Amniotic stem cell (primary cell): Measurements from ENCODE around the gene PCSK5.
"Not testable (repeated sequence)": the region's sequence is repeated elsewhere in the genome, so short reads cannot be mapped to it uniquely, and the experiment has no call there.

Source experiments
- DNase-seq: peaks from one replicate; lab custom pipeline; 2025; lab: John Stamatoyannopoulos, UW

The PCSK5 gene

GRCh38 chr9:75963321-75963720 is 72.8 kb downstream of the PCSK5 start:
- DNase-seq, result not testable (repeated sequence)

GRCh38 chr9:75964427-75964826 is 74.0 kb downstream of the PCSK5 start:
- no peak for DNase-seq

- DNase-seq, result no peak
Measured at GRCh38 chr9:75965231-75965630, 74.8 kb downstream of the PCSK5 start.

- no peak for DNase-seq
Measured at GRCh38 chr9:75967556-75967955, 77.1 kb downstream of the PCSK5 start.

GRCh38 chr9:75974016-75974766 is 83.7 kb downstream of the PCSK5 start:
- no peak for DNase-seq

GRCh38 chr9:75975071-75975470 is 84.6 kb downstream of the PCSK5 start:
- DNase-seq, result no peak

GRCh38 chr9:75976549-75976948 is 86.1 kb downstream of the PCSK5 start:
- DNase-seq, result no peak

GRCh38 chr9:75979362-75979761 is 88.9 kb downstream of the PCSK5 start:
- DNase-seq, result no peak

- no peak for DNase-seq
Measured at GRCh38 chr9:75983319-75984045, 93.0 kb downstream of the PCSK5 start.

- DNase-seq, result no peak
Measured at GRCh38 chr9:75985515-75985914, 95.0 kb downstream of the PCSK5 start.

GRCh38 chr9:75988663-75989062 is 98.2 kb downstream of the PCSK5 start:
- no peak for DNase-seq

- no peak for DNase-seq
Measured at GRCh38 chr9:75990156-75990555, 99.7 kb downstream of the PCSK5 start.

- no peak for DNase-seq
Measured at GRCh38 chr9:75990576-75991304, 100.3 kb downstream of the PCSK5 start.

GRCh38 chr9:75992482-75993206 is 102.2 kb downstream of the PCSK5 start:
- DNase-seq, result no peak

- no peak for DNase-seq
Measured at GRCh38 chr9:75993434-75993833, 103.0 kb downstream of the PCSK5 start.

- DNase-seq, result no peak
Measured at GRCh38 chr9:75995066-75995465, 104.6 kb downstream of the PCSK5 start.

- no peak for DNase-seq
Measured at GRCh38 chr9:75996726-75997125, 106.3 kb downstream of the PCSK5 start.

- DNase-seq, result no peak
Measured at GRCh38 chr9:75997206-75997605, 106.7 kb downstream of the PCSK5 start.

- no peak for DNase-seq
Measured at GRCh38 chr9:75998096-75998780, 107.8 kb downstream of the PCSK5 start.

GRCh38 chr9:76001459-76001858 is 111.0 kb downstream of the PCSK5 start:
- no peak for DNase-seq

- no peak for DNase-seq
Measured at GRCh38 chr9:76003041-76003440, 112.6 kb downstream of the PCSK5 start.

GRCh38 chr9:76004526-76004925 is 114.1 kb downstream of the PCSK5 start:
- DNase-seq, result no peak
